Hematopoietic multipotent progenitor cell treated with erythropoietin and hydrocortisone succinate and interleukin-3 and kit ligand, for 17 days (in vitro differentiated cells): ENCODE results near the gene DDOST.

Source experiments
- DNase-seq: peaks from one replicate; pipeline ENCODE4 v3.0.0-alpha.2; 2015; ENCODE audit warnings: low spot score

The DDOST gene

DNA sequence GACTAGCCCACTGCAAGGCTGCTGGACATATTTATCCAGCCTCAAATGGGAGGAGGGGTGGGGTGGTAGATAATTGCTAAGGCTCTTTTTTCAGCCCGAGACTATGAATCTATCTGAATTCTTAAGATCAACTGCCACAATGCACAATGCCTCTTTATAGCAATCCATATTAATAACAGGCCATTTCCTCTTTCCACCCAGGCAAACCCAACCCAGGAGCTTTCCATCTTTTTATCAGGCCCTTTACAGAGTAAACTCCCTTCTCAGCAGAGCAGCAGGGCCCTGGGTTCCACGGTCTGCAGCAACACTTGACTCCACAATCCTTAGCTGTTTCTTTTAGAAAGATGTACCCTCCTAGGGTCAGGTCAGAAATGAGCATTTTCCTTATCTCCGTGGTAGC is 806 bp downstream of the DDOST start:
- DNase-seq, result no peak

DNA sequence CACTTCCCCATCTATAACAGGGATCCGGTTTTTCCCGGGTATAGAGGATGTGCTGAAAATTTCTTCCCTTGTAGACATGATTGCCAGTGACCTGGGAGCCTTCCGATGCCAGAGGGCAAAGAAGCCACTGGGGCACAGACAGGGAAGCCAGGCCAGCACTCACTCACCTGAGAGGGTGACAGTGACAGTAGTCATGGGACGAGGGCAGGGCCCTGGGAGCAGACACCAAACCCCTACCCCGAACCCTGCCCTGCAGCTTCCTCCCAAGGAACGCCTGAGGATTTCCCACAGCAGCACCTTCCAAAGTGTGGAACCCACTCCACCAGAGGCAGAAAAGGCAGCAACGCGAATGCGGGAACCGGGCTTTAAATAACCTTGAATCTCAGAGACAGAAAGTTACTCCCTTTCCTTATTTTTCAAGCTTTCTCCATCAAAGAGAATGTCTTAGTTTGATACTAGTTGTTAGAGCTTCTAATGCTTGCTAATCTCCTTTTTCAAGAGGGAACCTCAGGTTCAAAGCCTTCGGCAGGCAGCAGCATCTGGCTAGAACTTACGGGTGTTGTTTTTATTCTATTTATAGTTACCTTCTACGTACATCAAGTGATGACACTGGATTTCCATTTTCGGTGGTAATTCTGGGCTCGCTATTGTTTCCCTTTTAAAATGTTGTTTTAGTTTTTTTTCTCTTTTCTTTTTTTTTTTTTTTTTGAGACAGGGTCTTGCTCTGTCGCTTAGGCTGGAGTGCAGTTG is 2.8 kb downstream of the DDOST start:
- DNase-seq, result no peak

DNA sequence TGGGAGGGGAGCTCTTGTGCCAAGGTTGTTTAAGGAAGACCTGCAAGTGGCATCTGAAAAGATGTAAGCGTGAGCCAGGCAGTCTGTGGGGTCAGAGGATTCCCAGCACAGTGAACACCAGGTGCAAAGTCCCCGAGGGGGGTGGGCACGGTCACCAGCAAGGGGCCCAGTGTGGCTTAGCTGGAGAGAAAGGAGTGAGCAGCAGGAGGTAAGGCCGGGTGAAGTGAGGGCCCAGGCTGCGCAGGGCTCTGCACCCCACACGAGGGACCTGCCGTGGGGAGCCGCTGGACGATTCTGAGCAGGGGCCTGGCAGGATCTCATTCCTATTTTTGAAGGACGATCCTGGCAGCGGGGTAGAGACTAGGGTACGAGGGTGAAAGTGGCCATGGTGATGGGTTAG is 4.1 kb downstream of the DDOST start:
- no peak for DNase-seq

DNA sequence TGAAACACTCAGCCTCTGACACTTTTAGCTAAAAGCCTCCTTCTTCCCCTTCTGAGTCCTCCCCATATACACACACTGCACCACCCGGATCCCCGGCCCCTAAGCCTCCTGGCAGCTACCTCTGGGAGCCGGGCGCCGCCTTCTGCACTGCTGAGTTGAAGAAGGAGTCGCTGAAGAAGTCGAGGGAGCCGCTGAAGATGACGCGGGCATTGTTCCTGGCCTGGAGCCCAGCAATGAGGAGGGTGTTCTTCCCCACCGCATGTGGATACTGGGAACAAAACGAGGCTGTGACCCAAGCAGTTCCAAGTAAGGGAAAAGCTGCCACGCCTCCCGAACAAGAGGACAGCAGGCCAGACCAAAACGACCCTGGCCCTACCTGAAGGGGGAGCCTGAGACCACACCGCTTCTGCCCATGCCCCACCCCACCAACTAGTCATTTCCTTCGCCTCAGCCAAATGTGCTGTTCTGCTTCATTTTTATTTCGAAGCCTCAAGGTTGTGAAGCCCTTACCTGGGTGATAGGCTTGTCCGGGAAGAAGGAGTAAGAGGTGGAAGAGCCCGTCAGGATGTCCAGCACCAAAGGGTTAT is 7.0 kb downstream of the DDOST start:
- DNase-seq, result no peak

DNA sequence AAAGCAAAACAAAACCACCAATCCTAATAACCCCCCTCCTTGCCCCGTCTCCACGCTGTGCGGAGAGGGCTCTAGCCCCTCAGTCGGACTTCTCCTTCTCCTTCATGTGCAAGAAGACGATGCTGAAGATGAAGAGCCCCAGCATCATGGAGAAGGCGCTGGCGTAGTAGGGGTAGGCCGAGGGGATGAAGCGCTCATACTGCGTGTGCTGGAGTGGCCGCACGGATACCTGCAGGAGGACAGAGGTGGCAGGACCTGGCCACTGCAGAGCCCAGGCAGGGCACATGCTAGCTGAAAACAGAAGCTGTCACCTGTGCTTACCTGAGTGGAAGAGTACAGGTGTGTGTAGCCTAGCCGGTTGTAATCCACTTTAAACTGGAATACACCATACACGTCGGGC is 8.9 kb downstream of the DDOST start:
- DNase-seq, result no peak

DNA sequence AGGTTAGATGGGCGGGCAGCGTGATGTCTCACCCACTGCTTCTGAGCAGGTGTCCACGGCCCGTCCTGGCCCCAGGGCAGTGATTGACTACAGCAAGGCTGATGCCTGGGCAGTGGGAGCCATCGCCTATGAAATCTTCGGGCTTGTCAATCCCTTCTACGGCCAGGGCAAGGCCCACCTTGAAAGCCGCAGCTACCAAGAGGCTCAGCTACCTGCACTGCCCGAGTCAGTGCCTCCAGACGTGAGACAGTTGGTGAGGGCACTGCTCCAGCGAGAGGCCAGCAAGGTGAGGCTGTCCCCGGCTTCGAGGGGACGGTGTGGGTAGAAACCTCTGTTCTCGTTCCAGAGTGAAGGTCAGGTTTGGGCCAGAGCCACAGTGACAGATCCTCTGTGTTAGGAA is 12.2 kb downstream of the DDOST start:
- DNase-seq, result no peak

DNA sequence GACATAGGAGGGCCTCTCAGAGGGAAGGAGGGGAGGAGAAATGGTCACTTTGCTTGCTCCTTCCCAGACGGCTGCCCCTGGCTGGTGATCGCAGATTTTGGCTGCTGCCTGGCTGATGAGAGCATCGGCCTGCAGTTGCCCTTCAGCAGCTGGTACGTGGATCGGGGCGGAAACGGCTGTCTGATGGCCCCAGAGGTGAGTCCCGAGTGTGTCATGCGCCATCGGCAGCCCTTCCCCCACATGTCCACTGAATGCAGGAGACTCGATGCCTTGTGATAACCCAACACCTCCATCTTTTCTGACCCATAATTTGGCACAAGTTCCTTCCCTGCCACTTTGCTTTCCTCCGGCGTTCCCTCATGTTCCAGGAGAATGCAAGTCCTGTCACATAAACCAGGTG is 12.7 kb downstream of the DDOST start:
- DNase-seq, result no peak

DNA sequence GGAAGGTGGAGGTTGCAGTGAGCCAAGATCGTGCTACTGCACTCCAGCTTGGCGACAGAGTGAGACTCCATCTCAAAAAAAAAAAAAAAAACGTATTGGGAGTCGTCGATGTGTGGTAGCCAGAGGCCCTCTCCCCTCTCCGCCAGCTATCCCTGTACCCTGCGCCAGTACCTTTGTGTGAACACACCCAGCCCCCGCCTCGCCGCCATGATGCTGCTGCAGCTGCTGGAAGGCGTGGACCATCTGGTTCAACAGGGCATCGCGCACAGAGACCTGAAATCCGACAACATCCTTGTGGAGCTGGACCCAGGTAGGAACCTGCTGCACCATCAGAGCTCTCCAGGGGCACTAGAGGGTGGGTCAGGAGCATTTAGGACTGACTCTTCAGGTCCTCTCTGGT is 15.8 kb downstream of the DDOST start:
- no peak for DNase-seq

DNA sequence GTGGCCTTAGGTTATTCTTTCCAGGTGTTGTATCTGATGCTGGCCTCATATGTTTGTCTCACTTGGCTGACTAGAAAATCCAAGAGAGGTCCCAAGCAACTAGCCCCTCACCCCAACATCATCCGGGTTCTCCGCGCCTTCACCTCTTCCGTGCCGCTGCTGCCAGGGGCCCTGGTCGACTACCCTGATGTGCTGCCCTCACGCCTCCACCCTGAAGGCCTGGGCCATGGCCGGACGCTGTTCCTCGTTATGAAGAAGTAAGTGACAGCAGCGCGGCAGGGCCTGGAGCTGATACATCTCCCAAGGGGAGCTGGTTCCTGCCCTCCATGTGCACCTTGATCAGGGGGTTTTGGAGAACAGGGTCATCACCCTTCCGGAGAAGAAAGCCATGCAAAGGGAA is 16.8 kb downstream of the DDOST start:
- no peak for DNase-seq

DNA sequence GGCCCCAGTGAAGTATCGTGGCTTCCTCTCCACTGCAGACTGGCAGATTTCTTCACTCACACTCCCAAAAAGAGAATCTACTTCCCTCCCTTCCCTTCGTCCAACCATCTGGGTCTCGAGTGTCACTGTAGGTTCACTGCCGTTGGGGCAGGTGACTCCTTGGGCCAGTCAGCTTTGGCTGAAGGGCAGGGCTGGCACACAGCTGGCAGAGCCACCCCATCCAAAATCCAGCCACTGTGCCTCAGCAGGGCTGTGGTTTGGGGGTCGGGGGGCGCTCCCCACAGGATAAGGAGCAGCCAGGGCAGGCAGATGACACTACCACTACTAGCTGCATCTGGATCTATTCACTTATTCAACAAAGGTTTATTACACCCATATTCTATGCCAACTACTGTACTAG is 18.1 kb downstream of the DDOST start:
- no peak for DNase-seq

DNA sequence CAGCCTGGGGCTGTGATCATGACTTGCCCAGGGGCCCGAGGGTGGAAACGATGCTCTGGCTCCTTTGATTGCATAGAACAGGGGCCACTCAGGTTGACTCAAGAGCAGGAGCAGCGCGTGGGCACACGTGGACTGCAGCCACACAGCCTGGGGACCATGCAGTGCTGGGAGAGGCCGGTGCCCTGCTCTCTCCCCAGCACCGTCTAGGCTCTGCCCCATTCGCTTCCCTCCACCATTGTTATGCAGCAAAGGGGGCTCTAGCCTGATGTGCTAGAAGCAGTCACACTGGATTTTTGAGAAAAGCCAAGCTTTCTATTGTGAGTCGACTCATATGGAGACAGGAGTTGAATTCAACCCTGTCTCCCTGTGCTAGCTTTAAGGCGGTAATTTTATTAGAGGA is 19.2 kb downstream of the DDOST start:
- DNase-seq, result no peak

DNA sequence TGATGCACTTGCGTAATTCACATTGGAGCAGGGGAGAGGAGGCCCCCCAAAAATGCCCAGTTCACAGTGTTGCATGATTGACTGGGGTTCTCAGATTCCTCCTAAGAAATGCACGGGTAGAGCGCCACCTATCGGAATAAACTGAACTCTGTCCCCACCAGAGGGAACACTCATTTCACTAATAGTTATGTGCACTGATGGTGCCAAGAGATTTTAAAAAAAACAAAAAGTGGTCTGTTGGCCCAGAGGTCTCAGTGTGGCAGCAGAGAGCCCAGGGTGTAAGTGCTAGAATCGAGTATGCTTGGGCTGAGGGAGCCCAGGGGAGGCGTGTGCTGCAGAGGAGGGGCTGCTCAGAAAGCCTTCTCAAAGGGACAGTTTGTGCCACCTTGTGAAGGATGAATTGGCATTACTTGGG is 21.0 kb downstream of the DDOST start:
- DNase-seq, result peak; percentile 76

DNA sequence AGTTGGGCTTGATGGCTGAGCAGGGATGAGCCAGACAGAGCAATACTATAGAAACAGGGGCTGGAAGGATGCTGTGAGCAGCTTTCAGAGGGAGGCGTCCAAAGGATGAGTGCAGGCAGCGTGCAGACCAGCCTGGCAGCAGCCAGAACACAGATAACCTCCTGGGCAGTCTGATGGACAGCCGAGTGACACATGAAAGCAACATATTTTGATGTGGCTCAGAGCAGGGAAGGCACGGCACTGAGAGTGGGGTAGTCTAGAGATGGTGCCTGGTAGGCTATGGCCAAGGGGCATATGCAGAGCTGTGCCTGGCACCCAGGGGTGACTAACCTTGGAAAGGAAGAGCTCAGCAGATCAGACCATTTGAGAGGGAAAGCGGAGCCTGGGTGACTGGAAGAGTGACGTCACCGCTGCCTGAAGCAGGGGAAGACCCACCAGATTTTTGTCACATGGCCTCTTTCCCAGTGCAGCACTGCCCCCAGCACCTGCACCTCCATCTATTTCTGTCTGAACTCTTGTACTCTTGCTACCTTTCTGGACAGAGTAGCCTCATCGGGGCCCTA is 24.3 kb downstream of the DDOST start:
- DNase-seq, result no peak

DNA sequence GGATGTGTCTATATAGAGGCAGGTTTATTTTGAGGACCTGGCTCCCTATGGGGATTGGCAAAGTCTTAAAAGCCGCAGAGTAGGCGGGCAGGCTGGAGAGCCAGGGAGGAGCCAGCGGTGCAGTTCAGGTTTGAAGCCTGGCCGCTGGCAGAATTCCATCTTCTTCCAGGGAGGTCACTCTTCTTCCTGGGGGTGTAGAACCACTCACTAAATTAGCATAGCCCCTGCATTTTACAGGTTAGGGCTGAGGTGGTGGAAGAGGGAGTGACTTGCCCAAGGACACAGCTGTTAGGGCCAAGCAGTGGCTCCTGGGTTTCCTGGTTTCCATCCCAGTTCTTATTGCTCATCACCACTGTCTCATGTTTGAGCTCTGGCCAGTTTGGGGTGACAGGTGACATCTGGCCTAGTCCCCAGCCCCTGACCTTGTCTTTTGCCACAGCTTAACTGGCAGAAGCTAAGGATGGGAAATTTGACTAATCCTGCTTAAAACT is 26.5 kb downstream of the DDOST start:
- peak; percentile 54 for DNase-seq

DNA sequence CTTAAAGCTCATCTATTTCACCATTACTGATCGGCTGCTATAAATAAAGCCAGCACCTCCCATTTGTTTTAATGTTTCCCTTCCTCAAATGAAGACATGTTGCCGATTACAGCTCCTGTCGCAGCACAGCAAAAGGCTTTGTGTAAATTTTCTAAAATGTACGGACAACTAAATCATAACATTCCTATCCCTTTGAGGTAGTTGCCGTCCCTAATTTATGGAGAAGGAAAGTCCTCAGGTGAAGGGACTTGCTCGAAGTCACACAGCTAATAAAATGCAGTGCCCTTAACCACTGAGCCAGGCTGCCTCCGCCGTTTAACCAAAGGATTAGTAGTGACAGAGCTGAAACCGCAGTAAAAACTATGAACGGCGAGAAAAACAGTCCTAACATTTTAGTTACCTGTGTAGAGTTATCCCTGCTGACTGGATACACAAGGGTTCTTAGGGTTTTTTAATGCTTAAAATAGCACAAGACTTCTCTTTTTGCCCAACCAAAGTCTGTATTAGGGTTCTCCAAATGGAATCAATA is 27.0 kb downstream of the DDOST start:
- DNase-seq, result no peak

DNA sequence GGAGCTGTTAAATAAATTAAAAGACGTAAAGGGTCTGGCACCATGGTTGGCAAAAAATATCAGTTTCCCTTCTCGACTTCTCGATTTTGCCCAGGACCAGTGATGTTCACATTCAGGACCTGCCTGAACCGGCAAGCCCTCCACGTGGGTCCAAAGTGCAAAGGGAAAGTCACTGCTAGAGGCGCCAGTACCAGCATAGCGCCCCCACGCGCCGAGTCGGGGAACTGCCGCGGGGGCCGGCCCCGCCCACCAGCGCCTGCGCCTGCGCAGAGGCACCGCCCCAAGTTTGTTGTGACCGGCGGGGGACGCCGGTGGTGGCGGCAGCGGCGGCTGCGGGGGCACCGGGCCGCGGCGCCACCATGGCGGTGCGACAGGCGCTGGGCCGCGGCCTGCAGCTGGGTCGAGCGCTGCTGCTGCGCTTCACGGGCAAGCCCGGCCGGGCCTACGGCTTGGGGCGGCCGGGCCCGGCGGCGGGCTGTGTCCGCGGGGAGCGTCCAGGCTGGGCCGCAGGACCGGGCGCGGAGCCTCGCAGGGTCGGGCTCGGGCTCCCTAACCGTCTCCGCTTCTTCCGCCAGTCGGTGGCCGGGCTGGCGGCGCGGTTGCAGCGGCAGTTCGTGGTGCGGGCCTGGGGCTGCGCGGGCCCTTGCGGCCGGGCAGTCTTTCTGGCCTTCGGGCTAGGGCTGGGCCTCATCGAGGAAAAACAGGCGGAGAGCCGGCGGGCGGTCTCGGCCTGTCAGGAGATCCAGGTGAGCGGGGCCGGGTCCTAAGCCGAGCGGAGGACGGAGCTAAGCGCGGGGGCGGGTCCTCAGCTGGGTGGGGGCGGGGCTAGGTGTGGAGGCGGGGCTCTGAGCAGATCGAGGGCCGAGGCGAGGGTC is 27.7 kb downstream of the DDOST start, which contains the start of gene PINK1:
TSS of gene PINK1 (plus strand) at position 269 of the 875 bp plus-strand sequence. CDS start at position 360, 91 bp downstream.
- DNase-seq, result peak; percentile 89

DNA sequence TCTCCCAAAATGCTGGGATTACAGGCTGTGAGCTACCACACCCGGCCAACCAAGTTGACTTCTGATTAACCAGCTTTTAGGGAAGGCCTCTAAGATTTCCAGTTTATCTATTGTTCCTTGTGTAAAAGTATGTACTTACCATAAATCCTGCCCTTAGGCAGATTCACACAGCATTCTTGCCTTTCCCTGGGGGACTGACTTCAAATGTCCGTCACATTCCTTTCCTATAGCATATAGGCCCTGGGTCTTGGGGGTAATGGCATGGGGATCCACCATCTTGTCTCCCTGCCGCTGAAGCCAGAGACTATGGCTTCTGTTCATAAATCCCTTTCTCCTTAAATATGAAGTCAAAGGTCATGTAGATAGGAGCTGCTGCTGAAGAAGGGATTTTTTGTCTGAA is 28.8 kb downstream of the DDOST start:
- no peak for DNase-seq

DNA sequence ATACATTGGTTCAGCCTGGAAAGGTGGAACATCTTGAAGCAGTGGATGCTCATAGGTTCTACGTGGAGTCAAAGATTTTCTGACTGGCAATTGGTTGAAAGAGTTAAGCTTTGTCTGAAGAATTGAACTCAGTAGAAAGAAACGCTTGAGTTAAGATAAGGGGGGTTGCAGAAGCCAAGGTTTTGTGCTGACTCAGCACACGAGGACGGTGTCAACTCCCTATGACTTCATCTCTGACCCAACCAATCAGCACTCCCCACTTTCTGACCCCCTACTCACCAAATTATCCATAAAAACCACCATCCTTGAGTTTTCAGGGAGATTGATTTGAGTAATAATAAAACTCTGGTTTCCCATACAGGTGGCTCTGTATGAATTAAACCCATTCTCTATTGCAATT is 30.4 kb downstream of the DDOST start:
- DNase-seq, result no peak

DNA sequence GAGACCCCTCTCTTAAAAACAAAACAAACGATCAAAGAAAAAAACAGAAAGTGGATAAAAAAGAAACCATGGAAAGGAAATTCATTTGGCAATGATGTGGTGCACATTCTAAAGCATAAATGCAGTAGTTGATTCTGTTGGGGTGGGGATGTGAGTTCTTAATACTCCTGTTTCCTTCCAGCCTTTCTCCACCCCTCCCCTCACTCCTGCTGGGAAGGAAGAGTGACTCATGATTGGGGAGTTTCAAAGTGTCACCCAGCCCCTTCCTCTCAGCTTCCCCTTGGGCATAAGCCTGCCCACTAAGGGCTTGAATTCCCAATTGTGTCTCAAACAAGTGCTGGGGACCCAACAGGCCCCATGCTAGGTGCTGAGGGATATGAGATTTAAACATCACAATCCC is 34.6 kb downstream of the DDOST start:
- DNase-seq, result no peak

DNA sequence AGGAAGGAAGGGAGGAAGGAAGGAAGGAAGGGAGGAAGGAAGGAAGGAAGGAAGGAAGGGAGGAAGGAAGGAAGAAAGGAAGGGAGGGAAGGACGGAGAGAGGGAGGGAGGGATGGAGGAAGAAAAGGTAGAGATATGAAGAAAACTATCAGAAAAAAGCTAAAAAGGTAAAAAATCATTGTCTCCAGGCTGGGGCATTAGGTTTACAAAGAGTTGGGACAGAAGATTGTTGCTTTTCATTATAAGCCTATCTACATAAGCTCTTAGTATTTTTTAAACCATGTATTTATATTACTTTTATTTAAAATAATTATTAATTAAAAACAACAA is 35.1 kb downstream of the DDOST start:
- DNase-seq, result no peak

DNA sequence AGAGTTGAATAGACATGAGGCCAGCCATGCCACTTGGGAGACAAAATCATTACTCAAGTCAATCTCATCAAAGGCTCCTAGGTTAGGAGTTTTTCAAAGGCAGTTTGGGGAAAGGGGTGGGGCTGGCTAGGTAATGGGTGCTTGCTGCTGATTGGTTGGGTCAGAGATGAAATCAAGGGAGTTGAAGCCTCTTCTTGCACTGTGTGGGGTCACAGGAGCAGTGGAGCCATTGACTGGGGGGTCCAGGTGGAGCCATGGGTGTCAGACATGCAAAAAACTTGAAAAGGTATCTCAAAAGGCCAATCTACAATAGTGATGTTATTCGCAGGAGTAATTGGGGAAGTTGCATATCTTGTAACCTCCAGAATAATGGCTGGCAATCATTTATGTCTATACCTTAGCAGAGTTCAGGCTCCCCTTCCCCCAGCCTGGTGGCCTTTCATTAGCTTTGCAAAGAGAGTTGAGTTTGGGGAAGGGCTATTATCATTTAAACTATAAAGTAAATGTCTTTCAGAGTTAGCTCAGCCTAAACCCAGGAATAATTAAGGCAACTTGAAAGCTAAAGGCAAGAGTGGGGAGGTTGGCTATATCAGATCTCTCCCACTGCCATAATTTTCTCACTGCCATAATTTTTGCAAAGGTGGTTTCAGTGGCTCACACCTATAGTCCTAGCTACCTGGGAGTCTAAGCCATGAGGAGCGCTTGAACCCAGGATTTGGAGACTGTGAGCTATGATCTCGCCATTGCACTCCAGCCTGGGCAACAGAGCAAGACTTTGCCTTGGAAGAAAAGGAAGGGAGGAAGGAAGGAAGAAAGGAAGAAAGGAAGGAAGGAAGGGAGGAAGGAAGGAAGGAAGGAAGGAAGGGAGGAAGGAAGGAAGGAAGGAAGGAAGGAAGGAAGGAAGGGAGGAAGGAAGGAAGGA is 35.7 kb downstream of the DDOST start:
- no peak for DNase-seq
